Activated T-cell treated with anti-CD3 and anti-CD28 coated beads, Interleukin-2, amount 50 U/mL, for 24 hours (primary cell): ENCODE measurements around the gene FGFRL1.
A peak's percentile ranks its signal among the peaks of the same experiment; 100 is the strongest.

Experiments
- DNase-seq: peaks from one replicate; pipeline ENCODE4 v3.0.0-alpha.2; 2020
- H3K27ac Mint-ChIP-seq: 2 replicates; pipeline ENCODE4 v1.8.0; 2020; ENCODE audit warnings: mild to moderate bottlenecking, mixed read lengths
- H3K27me3 Mint-ChIP-seq: 2 replicates; pipeline ENCODE4 v1.8.0; 2020; ENCODE audit warnings: mixed read lengths
- H3K36me3 Mint-ChIP-seq: 2 replicates; pipeline ENCODE4 v1.8.0; 2020; ENCODE audit warnings: low read depth, mixed read lengths
- H3K4me1 Mint-ChIP-seq: 2 replicates; pipeline ENCODE4 v1.8.0; 2020; ENCODE audit warnings: low read depth, mixed read lengths
- H3K4me3 Mint-ChIP-seq: 2 replicates; pipeline ENCODE4 v1.8.0; 2020; ENCODE audit warnings: mild to moderate bottlenecking, moderate library complexity, mixed read lengths
- H3K9me3 Mint-ChIP-seq: 2 replicates; pipeline ENCODE4 v1.8.0; 2020; ENCODE audit warnings: mixed read lengths

Gene FGFRL1

GRCh38 chr4:986428-986878, 25.0 kb upstream of the FGFRL1 start:
- no peak for DNase-seq
- Mint-ChIP-seq H3K4me1 (peaks cover 30% of the 10 kb centered on the region), H3K4me3 (peak overlapping the region; percentile 85)

DNA sequence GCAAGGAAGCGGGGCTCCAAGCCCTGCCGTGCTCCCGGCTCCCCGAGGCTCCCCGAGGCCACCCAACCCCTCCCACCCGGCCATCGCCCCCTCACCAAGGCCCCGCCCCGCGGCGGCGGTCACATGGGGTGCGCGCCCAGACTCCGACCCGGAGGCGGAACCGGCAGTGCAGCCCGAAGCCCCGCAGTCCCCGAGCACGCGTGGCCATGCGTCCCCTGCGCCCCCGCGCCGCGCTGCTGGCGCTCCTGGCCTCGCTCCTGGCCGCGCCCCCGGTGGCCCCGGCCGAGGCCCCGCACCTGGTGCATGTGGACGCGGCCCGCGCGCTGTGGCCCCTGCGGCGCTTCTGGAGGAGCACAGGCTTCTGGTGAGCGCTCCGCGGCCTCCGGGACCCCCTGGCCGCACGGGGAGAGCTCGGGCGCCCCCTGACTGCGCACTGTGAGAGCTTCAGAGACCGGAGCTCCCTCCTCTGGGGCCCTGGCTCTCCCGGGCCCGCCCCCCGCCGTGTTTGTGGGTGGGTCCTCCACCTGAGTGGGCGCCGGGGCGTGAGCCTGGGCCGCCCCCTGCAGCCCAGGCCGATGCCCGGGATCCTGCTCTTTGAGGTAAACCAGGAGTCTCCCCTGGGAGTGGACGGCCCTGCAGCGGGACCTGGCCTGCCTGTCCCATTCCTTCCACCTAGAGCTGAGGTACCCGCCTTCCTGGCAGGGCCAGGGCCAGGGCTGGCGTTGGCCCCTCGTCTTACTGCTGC, 24.4 kb upstream of the FGFRL1 start, which contains the start of gene IDUA:
Gene IDUA, plus strand, starts transcription at position 166 of the 745 bp plus-strand sequence. Its CDS starts 41 bp downstream, at position 207.
- H3K4me3 Mint-ChIP-seq = peak within 1 kb of the TSS; percentile 85
- DNase-seq = peak; percentile 90
- H3K4me1 Mint-ChIP-seq = peaks cover 30% of the 10 kb centered on the region
- H3K27me3 Mint-ChIP-seq = no peaks in the 10 kb centered on the region
- H3K9me3 Mint-ChIP-seq = no peaks in the 10 kb centered on the region
- peak within 1 kb of the TSS; percentile 89 for H3K27ac Mint-ChIP-seq
- H3K36me3 Mint-ChIP-seq = peaks cover 6% of the 10 kb centered on the region

More at GRCh38 chr4:986428-986878, 25.0 kb upstream of the FGFRL1 start:
- no peaks in the 10 kb centered on the region for H3K9me3 Mint-ChIP-seq
- H3K36me3 Mint-ChIP-seq = peaks cover 6% of the 10 kb centered on the region
- H3K27me3 Mint-ChIP-seq = no peaks in the 10 kb centered on the region
- H3K27ac Mint-ChIP-seq = peak overlapping the region; percentile 89

DNA sequence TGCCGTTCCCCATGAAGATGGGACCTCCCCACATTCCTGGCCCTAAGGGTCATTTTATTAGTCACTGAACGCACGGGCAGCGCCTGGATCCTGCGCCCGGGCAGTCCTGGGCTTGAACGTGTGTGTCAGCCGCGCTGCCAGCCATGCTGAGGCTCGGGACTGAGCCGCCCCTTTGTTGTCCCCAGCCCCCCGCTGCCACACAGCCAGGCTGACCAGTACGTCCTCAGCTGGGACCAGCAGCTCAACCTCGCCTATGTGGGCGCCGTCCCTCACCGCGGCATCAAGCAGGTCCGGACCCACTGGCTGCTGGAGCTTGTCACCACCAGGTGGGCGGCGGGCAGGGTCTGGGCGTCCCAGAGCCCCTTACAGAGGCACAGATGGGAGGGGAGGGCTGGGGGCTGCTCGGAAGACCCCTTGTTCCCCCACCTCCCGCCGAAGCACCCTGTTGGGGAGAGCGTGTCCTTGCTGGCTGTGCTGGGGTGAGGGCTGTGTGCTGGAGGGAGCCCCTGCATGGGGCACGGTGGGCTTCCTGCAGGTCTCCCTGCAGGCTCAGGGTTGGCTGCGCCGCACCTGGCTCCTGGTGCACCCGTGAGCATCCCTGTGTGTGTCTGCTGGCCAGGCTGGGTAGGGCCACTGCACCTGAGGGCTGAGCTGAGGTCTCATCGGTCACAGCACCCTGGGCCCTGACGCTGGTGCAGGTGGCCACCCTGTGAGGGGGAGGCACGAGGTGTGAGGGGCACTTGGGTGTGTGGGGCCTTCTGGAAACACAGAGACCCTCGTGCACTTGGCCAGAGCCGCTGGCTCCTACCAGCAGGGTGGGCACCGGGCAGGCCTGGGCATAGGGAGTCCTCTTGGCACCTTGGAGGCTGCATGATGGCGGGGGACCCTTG, 23.6 kb upstream of the FGFRL1 start:
- peaks cover 30% of the 10 kb centered on the region for H3K4me1 Mint-ChIP-seq
- H3K27ac Mint-ChIP-seq = peak overlapping the region; percentile 69
- peak overlapping the region; percentile 79 for H3K4me3 Mint-ChIP-seq
- no peaks in the 10 kb centered on the region for H3K9me3 Mint-ChIP-seq
- H3K36me3 Mint-ChIP-seq = peaks cover 6% of the 10 kb centered on the region
- H3K27me3 Mint-ChIP-seq = no peaks in the 10 kb centered on the region
- DNase-seq = no peak

DNA sequence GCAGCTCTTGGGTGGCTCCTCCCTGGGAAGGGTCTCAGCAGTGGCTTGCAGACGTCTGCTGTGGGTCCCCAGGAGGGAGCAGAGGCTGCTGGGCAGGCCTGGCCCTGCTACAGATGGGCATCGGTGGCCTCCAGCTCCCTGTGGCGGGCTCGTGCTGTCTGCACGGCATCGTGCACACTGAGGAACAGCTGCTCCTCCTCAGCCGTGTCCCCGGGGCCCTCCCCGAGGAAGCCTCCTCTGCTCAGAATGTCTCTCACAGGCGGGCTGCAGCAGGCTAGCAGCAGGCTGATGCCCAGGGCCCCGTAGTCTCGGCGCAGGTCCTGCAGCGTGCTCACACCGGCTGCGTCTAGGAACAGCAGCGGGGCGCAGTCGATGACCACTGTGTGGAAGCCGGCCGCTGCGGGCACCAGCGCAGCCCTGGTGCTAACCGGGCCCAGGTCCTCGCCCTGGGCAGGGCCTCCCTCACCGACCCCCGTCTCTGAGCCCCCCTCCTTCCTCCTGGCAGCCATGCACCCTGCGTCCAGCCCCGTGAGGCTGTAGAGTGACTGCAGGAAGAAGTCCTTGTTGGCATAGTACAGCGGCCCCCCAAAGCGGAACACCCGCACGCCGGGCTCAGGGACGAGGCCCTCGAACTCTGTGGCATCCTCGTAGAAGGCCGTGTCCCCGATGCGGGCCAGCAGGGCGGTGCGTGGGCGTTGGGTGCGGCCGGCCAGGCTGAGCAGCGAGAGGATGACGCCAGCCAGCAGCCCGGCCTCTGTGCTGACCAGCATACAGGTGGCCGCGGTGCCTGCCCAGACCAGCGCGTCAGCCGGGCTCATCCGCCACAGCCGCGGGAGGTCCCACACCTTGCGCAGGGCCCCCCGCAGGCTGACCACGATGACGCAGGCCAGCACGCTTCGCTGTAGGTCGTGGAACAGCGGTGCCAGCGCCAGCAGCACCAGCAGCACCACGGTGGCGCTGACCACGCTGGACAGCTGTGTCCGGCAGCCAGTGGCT, 22.4 kb upstream of the FGFRL1 start:
- no peak overlapping the region for H3K27ac Mint-ChIP-seq
- peaks cover 30% of the 10 kb centered on the region for H3K4me1 Mint-ChIP-seq
- H3K27me3 Mint-ChIP-seq = no peaks in the 10 kb centered on the region
- H3K4me3 Mint-ChIP-seq = no peak overlapping the region
- DNase-seq = no peak
- H3K9me3 Mint-ChIP-seq = no peaks in the 10 kb centered on the region
- H3K36me3 Mint-ChIP-seq = peaks cover 6% of the 10 kb centered on the region

GRCh38 chr4:989722-990471, 21.5 kb upstream of the FGFRL1 start:
- Mint-ChIP-seq H3K27me3 (no peaks in the 10 kb centered on the region), H3K27ac (no peak overlapping the region), H3K4me1 (peaks cover 24% of the 10 kb centered on the region), H3K4me3 (no peak overlapping the region), H3K9me3 (no peaks in the 10 kb centered on the region), H3K36me3 (peaks cover 6% of the 10 kb centered on the region)
- DNase-seq = no peak

- H3K27ac Mint-ChIP-seq = no peak overlapping the region
- H3K36me3 Mint-ChIP-seq = peaks cover 6% of the 10 kb centered on the region
- H3K4me3 Mint-ChIP-seq = no peak overlapping the region
- peaks cover 16% of the 10 kb centered on the region for H3K4me1 Mint-ChIP-seq
- H3K9me3 Mint-ChIP-seq = no peaks in the 10 kb centered on the region
- H3K27me3 Mint-ChIP-seq = no peaks in the 10 kb centered on the region
- no peak for DNase-seq
These were observed 20.6 kb upstream of the FGFRL1 start for GRCh38 chr4:990746-991367.

DNA sequence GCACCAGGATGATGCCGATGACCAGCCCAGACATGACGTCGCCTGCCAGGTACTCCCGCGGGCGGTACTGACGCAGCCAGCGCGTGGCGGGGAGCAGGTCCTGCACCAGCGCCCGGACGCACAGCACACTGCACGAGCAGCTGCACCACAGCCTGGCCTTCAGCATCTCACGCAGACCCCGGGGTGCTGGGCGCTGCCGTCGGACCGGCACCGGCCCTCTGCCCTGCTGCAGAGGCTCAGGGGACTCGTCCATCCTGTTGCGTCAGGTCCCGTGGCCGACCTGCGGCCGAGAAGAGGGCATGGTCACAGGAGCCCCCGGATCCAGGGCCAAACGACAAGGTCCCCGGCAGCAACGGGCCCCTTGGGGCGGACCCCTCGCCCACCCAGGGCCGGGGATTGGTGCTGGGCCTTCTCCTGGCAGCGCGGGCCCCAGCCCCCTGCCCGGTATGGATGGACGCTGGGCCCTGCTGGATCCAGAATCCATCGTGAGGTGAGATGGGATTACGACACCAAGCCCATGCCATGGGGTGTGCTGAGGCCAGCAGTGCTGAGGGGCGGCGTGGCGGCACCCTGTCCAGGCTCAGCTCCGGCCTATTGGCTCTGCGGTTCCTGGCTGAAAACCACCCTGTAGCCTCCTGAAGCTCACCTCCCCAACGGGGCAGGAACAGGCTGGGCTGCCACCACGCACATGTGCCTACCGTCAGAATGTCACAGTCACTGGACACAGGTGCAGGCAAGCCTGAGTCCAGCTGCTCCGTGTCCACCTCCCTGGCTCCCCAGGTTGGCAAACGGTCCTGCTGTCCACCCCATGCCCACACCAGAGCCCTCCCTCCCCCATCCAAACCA, 19.8 kb upstream of the FGFRL1 start:
- Mint-ChIP-seq H3K4me1 (peaks cover 10% of the 10 kb centered on the region), H3K9me3 (no peaks in the 10 kb centered on the region), H3K27me3 (peaks cover under 1% of the 10 kb centered on the region), H3K27ac (no peak overlapping the region), H3K36me3 (peaks cover 6% of the 10 kb centered on the region), H3K4me3 (no peak overlapping the region)
- no peak for DNase-seq

GRCh38 chr4:992297-993110, 18.9 kb upstream of the FGFRL1 start:
- H3K4me1 Mint-ChIP-seq = peaks cover 11% of the 10 kb centered on the region
- H3K27ac Mint-ChIP-seq = no peak overlapping the region
- H3K36me3 Mint-ChIP-seq = peaks cover 6% of the 10 kb centered on the region
- DNase-seq = no peak
- H3K4me3 Mint-ChIP-seq = no peak overlapping the region
- peaks cover 4% of the 10 kb centered on the region for H3K27me3 Mint-ChIP-seq
- no peaks in the 10 kb centered on the region for H3K9me3 Mint-ChIP-seq

- no peak within 1 kb of the TSS for H3K27ac Mint-ChIP-seq
- H3K27me3 Mint-ChIP-seq = peaks cover 11% of the 10 kb centered on the region
- H3K4me1 Mint-ChIP-seq = peaks cover 9% of the 10 kb centered on the region
- no peaks in the 10 kb centered on the region for H3K9me3 Mint-ChIP-seq
- no peak for DNase-seq
- H3K36me3 Mint-ChIP-seq = peaks cover 6% of the 10 kb centered on the region
- H3K4me3 Mint-ChIP-seq = no peak within 1 kb of the TSS
These were observed 18.1 kb upstream of the FGFRL1 start, which contains the start of gene SLC26A1 for GRCh38 chr4:993111-994029. TSS of gene SLC26A1 (minus strand) at chr4:993404. CDS start at chr4:991703, 1,701 bp downstream.

DNA sequence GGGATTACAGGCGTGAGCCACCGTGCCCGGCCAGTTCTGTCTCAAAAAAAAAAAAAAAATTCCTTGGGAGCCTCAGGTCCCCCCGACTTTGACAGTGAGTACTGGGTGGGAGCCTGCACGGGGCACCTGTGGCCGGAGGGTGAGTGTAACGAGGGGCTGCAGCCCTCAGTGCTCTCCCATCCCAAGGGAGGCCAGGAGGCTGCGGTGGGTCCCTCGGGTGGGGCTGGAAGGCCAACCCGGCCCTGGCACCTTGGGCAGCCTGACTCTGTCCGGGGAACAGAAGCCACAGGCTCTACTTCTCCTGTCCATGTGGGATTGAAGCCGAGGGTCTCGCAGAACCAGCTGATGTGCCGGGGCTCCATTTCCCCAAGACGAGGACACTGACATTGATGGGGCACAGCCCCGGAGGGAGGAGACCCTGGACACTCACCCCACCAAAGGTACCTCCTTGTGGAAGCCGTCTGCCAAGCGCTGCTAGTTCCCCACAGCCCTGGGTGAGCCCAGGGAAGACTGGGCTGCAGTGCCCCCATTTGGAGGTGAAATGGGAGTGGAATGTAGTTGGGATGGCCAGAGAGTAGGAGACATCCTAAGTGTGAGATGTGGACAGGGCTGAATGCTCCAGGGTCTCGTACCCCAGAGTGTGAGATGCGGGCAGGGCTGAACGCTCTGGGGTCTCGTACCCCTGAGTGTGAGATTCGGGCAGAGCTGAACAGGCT, 16.0 kb upstream of the FGFRL1 start:
- Mint-ChIP-seq H3K4me3 (no peak overlapping the region), H3K9me3 (no peaks in the 10 kb centered on the region), H3K4me1 (peaks cover 10% of the 10 kb centered on the region), H3K27me3 (peaks cover 29% of the 10 kb centered on the region), H3K36me3 (peaks cover 2% of the 10 kb centered on the region), H3K27ac (no peak overlapping the region)
- DNase-seq = no peak
